Tibial nerve (tissue), 4 donors: ENCODE measurements around the gene SLC25A34.

Experiments
- EP300 ChIP-seq, 2 donors: sonication (generic); formaldehyde crosslinking; IDR thresholded peaks; one replicate each; pipeline ENCODE4 v1.6.1; 2017; ENCODE audit warnings: antibody characterized with exemption in 2 of 2, mild to moderate bottlenecking in 1 of 2
- POLR2A ChIP-seq, 2 donors: fragments of 450-650 bp; IDR thresholded peaks; one replicate each; pipeline ENCODE4 v1.6.1; 2017; ENCODE audit warnings: antibody characterized with exemption in 2 of 2, mild to moderate bottlenecking in 2 of 2, moderate library complexity in 2 of 2
- TF ChIP-seq, protein P1 (sequence below), 5 experiments: fragments of 200-600 bp in 3 of 5; fragments of 450-650 bp in 2 of 5; sonication (generic) in 3 of 5; IDR thresholded peaks; one replicate each; pipeline ENCODE4 v1.5.1; 2016 to 2019; ENCODE audit warnings: antibody characterized with exemption in 5 of 5, mild to moderate bottlenecking in 3 of 5, moderate library complexity in 2 of 5

DNA sequence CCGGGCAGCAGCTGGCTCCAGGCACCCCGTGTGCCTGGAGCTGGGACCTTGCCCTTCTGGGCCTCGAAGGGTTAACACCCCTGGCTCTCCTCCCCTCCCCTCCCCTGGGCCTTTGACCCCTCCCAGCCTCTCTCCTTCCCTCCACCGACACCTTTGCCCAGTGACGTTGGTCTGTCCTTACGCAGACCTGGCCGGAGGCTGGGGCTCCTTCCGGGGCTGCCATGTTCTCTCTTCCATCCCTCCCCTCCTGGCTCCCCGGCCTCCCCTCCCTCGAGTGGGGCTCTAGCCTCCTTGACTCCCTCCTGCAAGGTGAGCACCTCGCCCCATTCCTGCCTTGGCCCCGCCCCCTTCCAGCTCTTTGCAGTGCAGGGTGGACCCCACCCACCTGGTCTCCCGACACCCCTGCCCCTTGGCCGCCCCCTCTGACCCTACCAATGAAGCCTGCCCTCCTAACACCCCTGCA, 6.3 kb downstream of the SLC25A34 start, which contains the start of gene TMEM82:
- TF ChIP-seq, protein P1, sequence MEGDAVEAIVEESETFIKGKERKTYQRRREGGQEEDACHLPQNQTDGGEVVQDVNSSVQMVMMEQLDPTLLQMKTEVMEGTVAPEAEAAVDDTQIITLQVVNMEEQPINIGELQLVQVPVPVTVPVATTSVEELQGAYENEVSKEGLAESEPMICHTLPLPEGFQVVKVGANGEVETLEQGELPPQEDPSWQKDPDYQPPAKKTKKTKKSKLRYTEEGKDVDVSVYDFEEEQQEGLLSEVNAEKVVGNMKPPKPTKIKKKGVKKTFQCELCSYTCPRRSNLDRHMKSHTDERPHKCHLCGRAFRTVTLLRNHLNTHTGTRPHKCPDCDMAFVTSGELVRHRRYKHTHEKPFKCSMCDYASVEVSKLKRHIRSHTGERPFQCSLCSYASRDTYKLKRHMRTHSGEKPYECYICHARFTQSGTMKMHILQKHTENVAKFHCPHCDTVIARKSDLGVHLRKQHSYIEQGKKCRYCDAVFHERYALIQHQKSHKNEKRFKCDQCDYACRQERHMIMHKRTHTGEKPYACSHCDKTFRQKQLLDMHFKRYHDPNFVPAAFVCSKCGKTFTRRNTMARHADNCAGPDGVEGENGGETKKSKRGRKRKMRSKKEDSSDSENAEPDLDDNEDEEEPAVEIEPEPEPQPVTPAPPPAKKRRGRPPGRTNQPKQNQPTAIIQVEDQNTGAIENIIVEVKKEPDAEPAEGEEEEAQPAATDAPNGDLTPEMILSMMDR (IDR thresholded peaks at IDR 0.05): no peak
- TF ChIP-seq EP300 (IDR thresholded peaks at IDR 0.05) (no peak), POLR2A (IDR thresholded peaks at IDR 0.05) (no peak)
